Muscle of leg (tissue), 11 donors: ENCODE results near the gene SERAC1. TPM values are rescaled to one million over a fixed set of nuclear protein-coding genes. Genes with fewer than 3 reads are reported as not detected.

Experiments
- DNase-seq: peaks from one replicate; pipeline ENCODE4 v3.0.0; 2013
- H3K27ac ChIP-seq: one replicate; pipeline ENCODE4 v1.5.1; 2013; ENCODE audit warnings: mild to moderate bottlenecking, low read length, control low read depth
- H3K27me3 ChIP-seq: one replicate; pipeline ENCODE4 v1.6.1; 2013; ENCODE audit warnings: low read length; ENCODE audit not compliant: control insufficient read depth, insufficient read depth
- H3K36me3 ChIP-seq: one replicate; pipeline ENCODE4 v1.6.1; 2013; ENCODE audit warnings: low read length; ENCODE audit not compliant: control insufficient read depth, insufficient read depth
- H3K4me1 ChIP-seq: one replicate; pipeline ENCODE4 v1.6.1; 2013; ENCODE audit warnings: low read length; ENCODE audit not compliant: control insufficient read depth, insufficient read depth
- H3K4me3 ChIP-seq: one replicate; pipeline ENCODE4 v1.5.1; 2013; ENCODE audit warnings: low read length, control low read depth
- H3K9me3 ChIP-seq: replicated peaks from 2 replicates; pipeline ENCODE4 v1.6.1; 2013; ENCODE audit warnings: low read depth, low read length; ENCODE audit not compliant: control insufficient read depth
- WGBS: methylation state at CpG from one replicate; pipeline ENCODE4 v1.1.5; 2013; ENCODE audit warnings: missing lambda C conversion rate; ENCODE audit not compliant: insufficient coverage; 5-methylcytosine and 5-hydroxymethylcytosine counted together
- polyA plus RNA-seq, 8 donors: library from polyadenylated mRNA; unstranded; fragments of 120-200 nt; gene quantifications; one replicate each; pipeline versions ENCODE4 v1.2.1 to v1.2.3, GENCODE V29; 2013; ENCODE audit warnings: inconsistent platforms in 1 of 8, low replicate concordance in 1 of 8; ENCODE audit not compliant: insufficient read length in 8 of 8, insufficient read depth in 1 of 8
- total RNA-seq: library from RNA; stranded (reverse); fragments of 120-200 nt; gene quantifications from one replicate; pipeline ENCODE4 v1.2.4, GENCODE V29; 2013

The SERAC1 gene
- total and polyA plus RNA-seq, 9 donors = 4.8 to 6.3 (median 5.5) TPM

DNA sequence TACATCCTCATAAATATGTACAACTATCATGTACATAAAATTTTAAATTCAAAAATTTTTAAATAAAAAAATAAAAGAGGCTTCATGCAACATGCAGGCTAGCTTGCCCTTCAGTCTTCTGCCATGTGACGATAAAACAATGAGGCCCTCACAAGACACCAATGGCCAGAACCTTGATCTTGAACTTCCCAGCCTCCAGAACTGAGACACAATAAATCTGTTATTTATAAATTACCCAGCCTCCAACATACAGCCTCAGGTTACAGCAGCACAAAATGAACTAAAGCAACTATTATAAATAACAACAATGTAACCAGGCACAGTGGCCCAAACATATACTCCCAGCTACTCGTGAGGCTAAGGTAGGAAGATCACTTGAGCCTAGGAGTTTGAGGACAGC lies 42.8 kb downstream of the SERAC1 start:
- Histone ChIP-seq H3K36me3 (peaks cover 13% of the 10 kb centered on the region), H3K27ac (no peak overlapping the region), H3K4me3 (no peak overlapping the region), H3K4me1 (no peaks in the 10 kb centered on the region), H3K27me3 (no peaks in the 10 kb centered on the region), H3K9me3 (no peaks in the 10 kb centered on the region)
- no peak for DNase-seq
- WGBS = no CpG with 5 or more reads among the region's 2 CpGs

DNA sequence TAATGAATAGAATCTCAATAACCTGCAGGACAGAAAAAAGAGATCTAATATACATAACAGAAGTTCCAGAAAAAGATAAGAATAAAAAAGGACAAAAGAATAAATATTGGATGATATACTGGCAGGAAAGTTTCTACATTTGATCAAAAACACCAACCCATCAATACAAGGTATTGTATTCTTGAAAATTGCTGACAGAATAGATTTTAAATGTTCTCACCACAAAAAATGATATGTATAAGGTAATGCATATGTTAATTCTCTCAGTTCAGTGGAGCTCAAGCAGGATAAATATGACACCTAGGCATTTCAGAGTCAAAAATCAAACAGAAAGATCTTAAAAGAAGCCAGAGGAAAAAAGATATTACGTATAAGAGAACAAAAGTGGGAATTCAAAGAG lies 43.8 kb downstream of the SERAC1 start:
- Histone ChIP-seq H3K4me3 (no peak overlapping the region), H3K9me3 (no peaks in the 10 kb centered on the region), H3K27me3 (no peaks in the 10 kb centered on the region), H3K36me3 (peaks cover 13% of the 10 kb centered on the region), H3K27ac (no peak overlapping the region), H3K4me1 (no peaks in the 10 kb centered on the region)
- DNase-seq = no peak
- WGBS = no CpG with 5 or more reads among the region's 1 CpG

DNA sequence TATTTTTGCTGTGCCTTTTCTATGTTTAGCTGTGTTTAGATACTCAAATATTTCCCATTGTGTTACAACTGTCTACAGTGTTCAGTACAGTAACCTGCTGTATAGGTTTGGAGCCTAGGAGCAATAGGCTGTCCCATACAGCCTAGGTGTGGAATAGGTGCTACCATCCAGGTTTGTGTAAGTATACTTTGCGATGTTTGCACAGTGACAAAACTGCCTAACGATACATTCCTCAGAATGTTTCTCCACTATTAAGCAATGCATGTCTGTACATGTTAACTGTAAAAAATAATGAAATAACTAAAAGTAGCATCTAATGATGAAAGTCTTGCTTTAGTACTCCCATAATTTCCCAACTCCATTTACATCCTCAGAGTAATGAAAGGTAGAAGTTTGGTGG lies 46.0 kb downstream of the SERAC1 start:
- H3K4me1 ChIP-seq = no peaks in the 10 kb centered on the region
- DNase-seq = no peak
- WGBS = no CpG with 5 or more reads among the region's 2 CpGs
- H3K4me3 ChIP-seq = no peak overlapping the region
- no peak overlapping the region for H3K27ac ChIP-seq
- peaks cover 12% of the 10 kb centered on the region for H3K36me3 ChIP-seq
- no peaks in the 10 kb centered on the region for H3K27me3 ChIP-seq
- no peaks in the 10 kb centered on the region for H3K9me3 ChIP-seq

DNA sequence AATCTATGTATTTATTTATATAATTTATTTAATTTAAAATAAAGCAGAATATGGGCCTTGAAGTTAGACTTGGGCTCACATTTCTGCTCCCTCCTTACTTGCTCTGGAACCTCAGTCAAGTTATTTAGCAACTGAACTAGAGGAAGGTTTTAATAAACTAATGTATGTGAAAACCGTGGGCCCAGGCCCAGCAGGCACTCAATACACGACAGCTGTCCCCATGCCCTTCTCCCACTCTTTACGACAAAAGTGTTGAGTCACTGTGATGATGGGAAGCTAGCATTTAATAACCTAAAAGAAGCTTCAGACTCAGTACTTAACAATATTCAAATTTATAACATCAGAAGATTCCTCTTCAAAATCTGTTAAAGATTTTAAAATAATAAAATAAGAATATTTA lies 46.7 kb downstream of the SERAC1 start:
- peak; percentile 5 for DNase-seq
- Histone ChIP-seq H3K27me3 (no peaks in the 10 kb centered on the region), H3K36me3 (peaks cover 7% of the 10 kb centered on the region), H3K27ac (no peak overlapping the region), H3K4me3 (no peak overlapping the region), H3K9me3 (no peaks in the 10 kb centered on the region), H3K4me1 (no peaks in the 10 kb centered on the region)
- WGBS = no CpG with 5 or more reads among the region's 3 CpGs

DNA sequence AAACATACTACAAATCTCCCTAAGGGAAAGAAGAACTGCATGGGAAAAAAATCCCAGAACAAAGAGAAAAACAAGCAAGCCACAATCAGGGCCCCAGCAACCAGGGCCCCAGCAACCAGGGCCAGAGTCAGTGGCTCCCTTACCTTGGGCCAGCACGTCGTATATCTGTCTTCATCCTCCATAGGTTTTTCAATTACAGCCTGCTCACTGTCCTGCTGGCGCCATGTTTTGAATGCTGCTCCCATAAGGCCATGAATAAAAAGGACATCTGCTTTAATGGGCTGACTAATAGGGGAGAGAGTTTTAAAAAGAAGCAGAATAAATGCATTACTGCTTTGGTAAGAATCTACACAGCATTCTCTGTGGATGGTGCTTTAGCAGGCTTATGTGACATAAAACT lies 49.2 kb downstream of the SERAC1 start:
- DNase-seq = no peak
- Histone ChIP-seq H3K9me3 (no peaks in the 10 kb centered on the region), H3K4me3 (no peak overlapping the region), H3K4me1 (no peaks in the 10 kb centered on the region), H3K27me3 (no peaks in the 10 kb centered on the region), H3K27ac (no peak overlapping the region), H3K36me3 (peaks cover 13% of the 10 kb centered on the region)
- 36% methylated on average over 2 of the region's 3 CpGs for WGBS

DNA sequence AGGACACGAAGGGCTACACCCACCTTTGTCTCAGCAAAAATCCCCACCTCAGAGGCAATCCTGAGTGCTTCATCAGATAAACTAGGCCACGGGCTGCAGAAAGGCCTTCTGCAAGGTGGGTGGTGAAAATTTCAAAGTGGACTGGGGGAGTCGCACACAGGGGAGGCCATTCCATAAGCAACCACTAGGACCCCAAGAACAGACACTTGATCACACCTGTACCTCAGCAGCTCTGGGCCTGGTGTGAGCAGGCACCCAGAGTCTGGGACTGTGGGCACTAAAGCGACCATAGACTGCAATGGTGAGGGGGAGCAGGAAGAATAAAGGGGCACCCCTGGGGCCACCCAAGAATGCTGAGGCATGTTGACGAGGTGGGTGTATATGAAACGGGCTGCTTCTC lies 52.6 kb downstream of the SERAC1 start:
- Histone ChIP-seq H3K4me1 (no peaks in the 10 kb centered on the region), H3K36me3 (peaks cover 20% of the 10 kb centered on the region), H3K4me3 (no peak overlapping the region), H3K9me3 (no peaks in the 10 kb centered on the region), H3K27ac (no peak overlapping the region), H3K27me3 (no peaks in the 10 kb centered on the region)
- WGBS = no CpG with 5 or more reads among the region's 6 CpGs
- no peak for DNase-seq

DNA sequence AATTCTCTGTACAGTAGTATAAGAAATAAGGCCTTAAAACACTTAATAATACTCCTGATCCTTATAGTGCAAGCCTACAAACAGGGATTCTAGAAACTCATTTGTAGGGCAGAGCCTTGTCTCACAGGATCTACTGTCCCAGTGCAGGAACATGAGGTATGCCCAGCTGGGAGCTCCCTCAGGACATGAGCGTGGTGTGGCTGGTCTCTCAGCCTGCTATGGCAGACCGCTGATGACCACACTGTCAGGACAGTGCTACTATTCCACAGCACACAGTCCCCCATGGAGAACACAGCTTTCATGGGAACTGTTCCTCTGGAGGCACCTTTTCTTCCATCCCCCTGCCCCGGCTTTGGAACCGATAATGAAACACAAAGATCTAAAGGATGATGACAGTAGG lies 53.0 kb downstream of the SERAC1 start:
- 86% methylated on average over 1 of the region's 4 CpGs for WGBS
- no peak for DNase-seq
- no peak overlapping the region for H3K27ac ChIP-seq
- no peaks in the 10 kb centered on the region for H3K4me1 ChIP-seq
- no peaks in the 10 kb centered on the region for H3K27me3 ChIP-seq
- peaks cover 20% of the 10 kb centered on the region for H3K36me3 ChIP-seq
- no peak overlapping the region for H3K4me3 ChIP-seq
- no peaks in the 10 kb centered on the region for H3K9me3 ChIP-seq

DNA sequence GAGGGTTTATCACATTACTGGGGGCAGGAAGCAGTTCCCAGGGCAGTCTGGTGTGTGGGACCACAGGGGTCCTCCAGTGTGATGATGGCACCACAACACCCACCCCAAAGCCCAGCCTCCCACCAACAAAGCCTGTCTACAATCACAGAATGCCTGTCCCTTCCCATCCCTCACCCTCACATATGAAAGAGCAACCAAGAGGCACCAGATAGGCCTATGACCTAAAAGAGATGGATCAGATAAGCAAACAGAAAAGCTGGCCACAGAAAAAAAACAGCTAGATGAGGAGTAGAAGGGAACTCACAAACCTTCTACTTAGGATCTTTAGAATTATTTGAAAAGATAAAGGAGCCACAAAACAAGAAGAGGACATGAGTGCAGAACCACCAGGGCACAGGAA lies 54.3 kb downstream of the SERAC1 start:
- Histone ChIP-seq H3K4me3 (no peak overlapping the region), H3K4me1 (no peaks in the 10 kb centered on the region), H3K27me3 (no peaks in the 10 kb centered on the region), H3K36me3 (peaks cover 18% of the 10 kb centered on the region), H3K9me3 (no peaks in the 10 kb centered on the region), H3K27ac (no peak overlapping the region)
- no peak for DNase-seq

DNA sequence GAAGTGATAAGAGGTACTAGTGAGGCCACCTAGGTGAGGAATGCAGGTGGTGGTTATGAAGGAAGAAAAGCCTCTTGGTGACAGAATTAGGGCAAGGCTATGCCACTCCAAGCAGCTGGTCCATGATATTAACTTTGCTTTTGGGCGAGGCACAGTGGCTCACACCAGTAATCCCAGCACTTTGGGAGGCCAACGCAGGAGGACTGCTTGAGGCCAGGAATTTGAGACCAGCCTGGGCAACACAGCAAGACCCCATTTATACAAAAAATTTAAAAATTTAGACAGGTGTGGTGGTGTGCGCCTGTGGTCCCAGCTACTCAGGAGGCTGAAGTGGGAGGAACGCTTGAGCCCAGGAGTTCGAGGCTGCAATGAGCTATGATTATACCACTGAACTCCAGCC lies 56.1 kb downstream of the SERAC1 start:
- WGBS = no CpG with 5 or more reads among the region's 5 CpGs
- no peak for DNase-seq

DNA sequence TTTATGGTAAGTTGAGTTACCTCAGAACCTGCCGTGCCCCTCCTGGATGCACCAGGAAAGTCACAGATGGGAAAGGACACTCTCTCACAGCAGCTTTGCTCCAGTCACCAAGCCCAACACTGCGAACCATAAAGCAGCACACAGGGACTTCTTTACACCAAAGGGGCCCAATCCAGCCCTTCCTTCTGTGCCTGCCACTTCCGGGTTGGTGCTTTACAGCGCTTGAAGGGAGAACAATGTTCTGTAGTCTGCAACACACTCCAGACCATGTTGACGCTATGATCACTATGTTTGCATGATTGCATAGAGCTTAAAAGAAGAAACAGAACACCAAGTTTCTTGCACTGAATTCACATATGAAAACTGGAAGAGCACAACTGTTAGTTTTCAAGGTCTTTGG lies 57.1 kb downstream of the SERAC1 start:
- H3K9me3 ChIP-seq = no peaks in the 10 kb centered on the region
- H3K36me3 ChIP-seq = peaks cover 18% of the 10 kb centered on the region
- WGBS = 100% methylated on average over 1 of the region's 5 CpGs
- no peak overlapping the region for H3K4me3 ChIP-seq
- no peak for DNase-seq
- H3K4me1 ChIP-seq = no peaks in the 10 kb centered on the region
- H3K27ac ChIP-seq = no peak overlapping the region
- H3K27me3 ChIP-seq = no peaks in the 10 kb centered on the region

More for the DNA sequence above, 56.1 kb downstream of the SERAC1 start:
- no peak overlapping the region for H3K27ac ChIP-seq
- no peaks in the 10 kb centered on the region for H3K9me3 ChIP-seq
- H3K36me3 ChIP-seq = peaks cover 18% of the 10 kb centered on the region
- no peak overlapping the region for H3K4me3 ChIP-seq
- H3K4me1 ChIP-seq = no peaks in the 10 kb centered on the region
- H3K27me3 ChIP-seq = no peaks in the 10 kb centered on the region

DNA sequence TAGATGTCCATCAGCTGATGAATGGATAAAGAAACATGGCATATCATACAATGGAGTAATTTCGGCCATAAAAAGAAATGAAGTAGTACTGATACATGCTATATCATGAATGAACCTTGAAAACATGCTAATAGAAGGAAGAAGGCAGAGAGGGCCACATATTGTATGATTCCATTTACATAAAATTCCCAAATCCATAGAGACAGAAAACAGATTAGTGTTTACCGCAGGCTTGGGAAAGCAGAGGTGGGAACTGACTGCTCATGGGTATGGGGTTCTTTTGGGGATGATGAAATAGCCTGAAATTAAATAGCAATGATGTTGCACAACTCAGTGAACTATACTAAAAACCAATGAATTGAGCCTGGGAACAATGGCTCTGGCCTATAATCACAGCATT lies 58.3 kb downstream of the SERAC1 start:
- no peak overlapping the region for H3K4me3 ChIP-seq
- no peaks in the 10 kb centered on the region for H3K4me1 ChIP-seq
- no peaks in the 10 kb centered on the region for H3K9me3 ChIP-seq
- no CpG with 5 or more reads among the region's 2 CpGs for WGBS
- H3K27ac ChIP-seq = no peak overlapping the region
- DNase-seq = no peak
- peaks cover 10% of the 10 kb centered on the region for H3K36me3 ChIP-seq
- no peaks in the 10 kb centered on the region for H3K27me3 ChIP-seq
